Body of pancreas (tissue), 4 donors: ENCODE results near the gene SLC44A1. TPM values are rescaled to one million over a fixed set of nuclear protein-coding genes. Genes with fewer than 3 reads are reported as not detected.

ENCODE experiments used
- ATAC-seq: fragments of 150-250 bp; one replicate; pipeline ENCODE4 v1.9.1; 2016
- DNase-seq, 4 donors: peaks; one replicate each; pipeline ENCODE4 v3.0.0-alpha.2; 2019
- H3K27ac ChIP-seq, 4 donors: fragments of 200-600 bp; sonication (generic); 1 replicate in 3 of 4; 2 replicates in 1 of 4; pipeline versions ENCODE4 v1.5.1 to v1.6.1; 2016 to 2019; ENCODE audit warnings: mild to moderate bottlenecking in 1 of 4, mixed read lengths in 1 of 4, moderate library complexity in 1 of 4
- H3K27me3 ChIP-seq, 2 donors: fragments of 200-600 bp; sonication (generic); one replicate each; pipeline ENCODE4 v1.6.0; 2016; ENCODE audit warnings: mild to moderate bottlenecking in 1 of 2
- H3K36me3 ChIP-seq, 2 donors: fragments of 200-600 bp; sonication (generic); replicated peaks in 1 of 2; 2 replicates each; pipeline ENCODE4 v1.5.1; 2016; ENCODE audit warnings: low read depth in 2 of 2; ENCODE audit not compliant: insufficient read depth in 1 of 2
- H3K4me1 ChIP-seq: fragments of 200-600 bp; sonication (generic); one replicate; pipeline ENCODE4 v1.6.0; 2016
- H3K4me3 ChIP-seq, 2 donors: fragments of 200-600 bp; sonication (generic); 1 replicate in 1 of 2; 2 replicates in 1 of 2; pipeline ENCODE4 v1.5.1; 2016 to 2019
- H3K9me3 ChIP-seq, 3 donors: fragments of 200-600 bp; sonication (generic); 1 replicate in 2 of 3; 2 replicates in 1 of 3; pipeline ENCODE4 v1.5.1; 2016
- POLR2A ChIP-seq, 3 donors: fragments of 450-650 bp; IDR thresholded peaks; one replicate each; pipeline ENCODE4 v1.6.1; 2016; ENCODE audit warnings: antibody characterized with exemption in 3 of 3, mild to moderate bottlenecking in 2 of 3
- WGBS, 2 donors: methylation state at CpG; one replicate each; pipeline ENCODE4 v1.1.5; 2017; 5-methylcytosine and 5-hydroxymethylcytosine counted together
- intact Hi-C: fragments of 100-400 bp; cut with DNase I; formaldehyde crosslinking; loops from one replicate; pipeline ENCODE4 v1.15.1; 2023
- total RNA-seq, 2 donors: library from RNA; depleted of rRNA; stranded (reverse); fragments of >200 nt; gene quantifications; one replicate each; pipeline ENCODE4 v1.1.0, GENCODE V29; 2016
- TF ChIP-seq, protein P1 (sequence below), 7 experiments: fragments of 450-650 bp in 4 of 7; fragments of 200-600 bp in 3 of 7; sonication (generic) in 3 of 7; IDR thresholded peaks; one replicate each; pipeline ENCODE4 v1.5.1; 2016 to 2019; ENCODE audit warnings: antibody characterized with exemption in 7 of 7

The SLC44A1 gene
- total RNA-seq, 2 donors from 2014 or later: 15.5 to 39.4 TPM

DNA sequence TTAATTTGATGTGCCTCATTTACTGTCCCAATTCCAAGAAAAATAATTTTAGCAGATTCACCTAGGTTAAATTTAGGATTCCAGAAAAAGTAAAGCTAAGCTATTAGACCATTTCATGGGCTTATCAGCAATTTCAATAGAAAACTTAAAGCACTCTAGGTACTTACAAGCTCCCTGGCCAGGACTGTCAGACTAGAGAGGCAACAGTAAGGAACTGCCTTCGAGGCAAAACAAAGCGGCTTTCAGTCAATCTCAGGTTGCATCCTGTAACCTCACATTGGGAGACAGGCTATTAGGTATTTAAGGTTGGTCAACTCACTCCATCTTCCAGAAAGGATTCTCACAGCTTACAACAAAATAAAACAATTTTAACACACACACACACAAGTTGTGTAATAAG is 154.7 kb downstream of the SLC44A1 start:
- ATAC-seq: no peak
- no peak overlapping the region for H3K4me3 ChIP-seq
- no peaks in the 10 kb centered on the region for H3K36me3 ChIP-seq
- TF ChIP-seq, protein P1, sequence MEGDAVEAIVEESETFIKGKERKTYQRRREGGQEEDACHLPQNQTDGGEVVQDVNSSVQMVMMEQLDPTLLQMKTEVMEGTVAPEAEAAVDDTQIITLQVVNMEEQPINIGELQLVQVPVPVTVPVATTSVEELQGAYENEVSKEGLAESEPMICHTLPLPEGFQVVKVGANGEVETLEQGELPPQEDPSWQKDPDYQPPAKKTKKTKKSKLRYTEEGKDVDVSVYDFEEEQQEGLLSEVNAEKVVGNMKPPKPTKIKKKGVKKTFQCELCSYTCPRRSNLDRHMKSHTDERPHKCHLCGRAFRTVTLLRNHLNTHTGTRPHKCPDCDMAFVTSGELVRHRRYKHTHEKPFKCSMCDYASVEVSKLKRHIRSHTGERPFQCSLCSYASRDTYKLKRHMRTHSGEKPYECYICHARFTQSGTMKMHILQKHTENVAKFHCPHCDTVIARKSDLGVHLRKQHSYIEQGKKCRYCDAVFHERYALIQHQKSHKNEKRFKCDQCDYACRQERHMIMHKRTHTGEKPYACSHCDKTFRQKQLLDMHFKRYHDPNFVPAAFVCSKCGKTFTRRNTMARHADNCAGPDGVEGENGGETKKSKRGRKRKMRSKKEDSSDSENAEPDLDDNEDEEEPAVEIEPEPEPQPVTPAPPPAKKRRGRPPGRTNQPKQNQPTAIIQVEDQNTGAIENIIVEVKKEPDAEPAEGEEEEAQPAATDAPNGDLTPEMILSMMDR (IDR thresholded peaks at IDR 0.05): no peak
- no peak for TF ChIP-seq POLR2A (IDR thresholded peaks at IDR 0.05)
- no peaks in the 10 kb centered on the region for H3K9me3 ChIP-seq
- WGBS, 2 donors: 79 to 87% methylated on average over 2 of the region's 2 CpGs
- H3K27ac ChIP-seq: no peak overlapping the region
- no peak for DNase-seq
- H3K4me1 ChIP-seq: no peaks in the 10 kb centered on the region
- intact Hi-C loops: no loop called here
- no peaks in the 10 kb centered on the region for H3K27me3 ChIP-seq

DNA sequence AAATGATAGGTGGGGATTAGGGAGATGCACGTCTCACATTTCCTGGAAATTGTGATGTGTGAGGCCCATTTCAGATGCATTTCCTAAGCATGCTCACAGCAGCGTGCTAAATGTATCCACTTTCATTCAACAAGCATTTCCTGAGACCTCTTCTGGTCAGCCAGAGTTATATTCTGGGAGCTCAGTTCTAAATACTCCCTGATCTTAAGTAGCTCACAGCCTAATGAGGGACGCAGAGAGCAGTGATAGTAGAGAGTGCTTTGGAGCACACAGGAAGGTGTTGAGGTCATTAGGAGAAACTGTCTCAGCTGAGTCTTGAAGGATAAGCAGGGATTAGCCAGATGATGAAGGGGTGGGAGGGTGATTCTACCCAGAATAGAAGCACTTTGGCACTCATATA is 157.2 kb downstream of the SLC44A1 start:
- WGBS, 2 donors: 54 to 68% methylated on average over 3 of the region's 3 CpGs
- intact Hi-C loops: loop anchor here (10.0 kb wide), 1 partner anchor 237 kb away; no protein-coding TSS in a partner anchor
- Histone ChIP-seq H3K4me1 (no peaks in the 10 kb centered on the region), H3K27me3 (no peaks in the 10 kb centered on the region), H3K36me3 (no peaks in the 10 kb centered on the region), H3K9me3 (no peaks in the 10 kb centered on the region), H3K27ac (no peak overlapping the region), H3K4me3 (no peak overlapping the region)
- ATAC-seq: no peak
- no peak for TF ChIP-seq POLR2A (IDR thresholded peaks at IDR 0.05)
- TF ChIP-seq, protein P1 (IDR thresholded peaks at IDR 0.05): no peak
- no peak for DNase-seq

DNA sequence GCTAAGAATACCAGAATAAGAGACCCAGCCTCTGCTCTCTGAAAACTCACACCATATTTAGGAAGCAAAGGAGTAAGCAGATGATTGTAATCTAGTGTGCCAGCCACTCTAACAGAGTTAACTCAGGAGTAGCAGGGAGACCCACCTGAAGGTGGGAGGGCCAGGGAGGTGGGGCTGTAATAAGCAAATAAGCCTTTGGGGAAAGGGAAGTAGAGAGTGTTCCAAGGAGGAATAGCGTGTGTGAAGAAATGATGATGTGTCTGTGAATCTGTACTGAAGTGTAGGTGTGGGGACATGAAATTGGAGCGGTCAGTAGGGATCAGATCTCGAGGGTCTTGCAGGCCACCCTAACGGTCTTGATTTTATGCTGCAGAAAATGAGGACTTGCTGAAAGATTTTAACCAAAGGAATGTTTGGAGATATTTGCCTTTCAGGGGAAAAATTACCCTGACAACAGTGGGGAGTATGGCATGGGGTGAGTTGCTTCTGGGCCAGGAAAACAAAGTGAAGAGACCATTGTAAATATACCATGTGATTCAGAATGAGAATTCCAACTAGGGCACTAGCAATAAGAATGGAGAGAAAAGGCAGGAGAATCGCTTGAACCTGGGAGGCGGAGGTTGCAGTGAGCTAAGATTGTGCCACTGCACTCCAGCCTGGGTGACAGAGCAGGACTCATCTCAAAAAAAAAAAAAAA is 159.2 kb downstream of the SLC44A1 start:
- Histone ChIP-seq H3K27ac (no peak overlapping the region), H3K4me3 (no peak overlapping the region), H3K9me3 (no peaks in the 10 kb centered on the region), H3K36me3 (no peaks in the 10 kb centered on the region), H3K27me3 (no peaks in the 10 kb centered on the region), H3K4me1 (no peaks in the 10 kb centered on the region)
- no peak for ATAC-seq
- WGBS, 2 donors: 70 to 75% methylated on average over 6 of the region's 6 CpGs
- intact Hi-C loops: loop anchor here (10.0 kb wide), 1 partner anchor 239 kb away; no protein-coding TSS in a partner anchor
- TF ChIP-seq POLR2A (IDR thresholded peaks at IDR 0.05): no peak
- TF ChIP-seq, protein P1 (IDR thresholded peaks at IDR 0.05): no peak
- no peak for DNase-seq

DNA sequence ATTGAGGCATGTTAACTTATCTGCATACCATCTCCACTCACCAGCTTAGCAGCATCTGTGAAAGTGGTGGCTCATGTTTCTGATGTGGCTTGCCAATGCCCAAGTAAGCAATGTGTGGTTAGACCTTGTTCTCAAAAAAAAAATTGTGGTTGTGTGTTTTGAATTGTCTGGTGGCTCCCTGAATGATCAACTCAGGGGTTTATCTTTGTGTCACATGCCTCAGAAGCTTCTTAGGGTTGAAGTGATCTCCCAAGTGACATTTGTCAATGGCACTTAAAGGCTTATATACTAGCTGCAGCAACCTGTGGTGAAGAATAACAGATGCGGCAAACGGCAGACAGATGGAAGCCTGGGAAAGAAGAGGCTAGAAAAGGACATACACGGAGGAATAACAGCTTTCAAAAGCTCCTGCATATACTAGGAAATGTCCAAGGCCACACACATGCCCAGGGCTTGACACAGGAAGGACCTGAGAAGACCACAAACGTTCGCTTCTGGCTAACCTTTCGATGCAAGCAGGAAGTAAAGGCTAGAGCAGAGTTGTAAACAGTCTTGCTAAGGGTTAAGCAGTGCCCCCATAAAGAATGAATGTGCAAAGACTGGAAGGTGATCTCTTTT is 161.2 kb downstream of the SLC44A1 start:
- Histone ChIP-seq H3K27me3 (no peaks in the 10 kb centered on the region), H3K27ac (no peak overlapping the region), H3K4me3 (no peak overlapping the region), H3K36me3 (no peaks in the 10 kb centered on the region), H3K9me3 (no peaks in the 10 kb centered on the region), H3K4me1 (no peaks in the 10 kb centered on the region)
- no peak for ATAC-seq
- intact Hi-C loops: loop anchor here (10.0 kb wide), 1 partner anchor 241 kb away; no protein-coding TSS in a partner anchor
- 46 to 59% methylated on average over 6 of the region's 6 CpGs for WGBS, 2 donors
- TF ChIP-seq, protein P1 (IDR thresholded peaks at IDR 0.05): no peak
- TF ChIP-seq POLR2A (IDR thresholded peaks at IDR 0.05): no peak
- DNase-seq: no peak
